Esophagus muscularis mucosa (tissue), 4 donors: ENCODE measurements around the gene COLEC12. TPM values are rescaled to one million over a fixed set of nuclear protein-coding genes. Genes with fewer than 3 reads are reported as not detected.

Experiments used
- DNase-seq: peaks from one replicate; pipeline ENCODE4 v3.0.0-alpha.2; 2017; ENCODE audit errors: extremely low spot score
- H3K27ac ChIP-seq, 4 donors: fragments of 200-600 bp; sonication (generic); replicated peaks in 1 of 4; 1 replicate in 3 of 4; 2 replicates in 1 of 4; pipeline ENCODE4 v1.5.1; 2016 to 2019; ENCODE audit warnings: mild to moderate bottlenecking in 1 of 4
- H3K27me3 ChIP-seq, 4 donors: fragments of 200-600 bp; sonication (generic); one replicate each; pipeline versions ENCODE4 v1.5.1 to v1.6.0; 2016 to 2019
- H3K36me3 ChIP-seq, 4 donors: fragments of 200-600 bp; sonication (generic); one replicate each; pipeline ENCODE4 v1.5.1; 2016 to 2019
- H3K4me1 ChIP-seq, 4 donors: fragments of 200-600 bp; sonication (generic); one replicate each; pipeline ENCODE4 v1.5.1; 2016 to 2019
- H3K4me3 ChIP-seq, 4 donors: fragments of 200-600 bp; sonication (generic); 1 replicate in 2 of 4; 2 replicates in 2 of 4; pipeline ENCODE4 v1.5.1; 2016 to 2019; ENCODE audit warnings: mild to moderate bottlenecking in 4 of 4, moderate library complexity in 1 of 4
- H3K9me3 ChIP-seq, 4 donors: fragments of 200-600 bp; sonication (generic); 1 replicate in 3 of 4; 2 replicates in 1 of 4; pipeline ENCODE4 v1.5.1; 2016 to 2019
- EP300 ChIP-seq: sonication (generic); formaldehyde crosslinking; IDR thresholded peaks from one replicate; pipeline ENCODE4 v1.6.1; 2017; ENCODE audit warnings: antibody characterized with exemption
- POLR2A ChIP-seq: fragments of 450-650 bp; IDR thresholded peaks from one replicate; pipeline ENCODE4 v1.6.1; 2017; ENCODE audit warnings: antibody characterized with exemption, moderate library complexity, mild to moderate bottlenecking, low read depth
- POLR2AphosphoS5 ChIP-seq, 2 donors: sonication (generic); formaldehyde crosslinking; IDR thresholded peaks; one replicate each; pipeline ENCODE4 v1.6.1; 2017; ENCODE audit warnings: antibody characterized with exemption in 2 of 2
- WGBS: methylation state at CpG from one replicate; pipeline ENCODE4 v1.1.5; 2018; 5-methylcytosine and 5-hydroxymethylcytosine counted together
- intact Hi-C: fragments of 100-400 bp; cut with DNase I; formaldehyde crosslinking; loops from one replicate; pipeline ENCODE4 v1.15.1; 2023
- total RNA-seq, 4 donors: library from RNA; depleted of rRNA; stranded (reverse); fragments of >200 nt; gene quantifications; one replicate each; pipeline versions ENCODE4 v1.1.0 to v1.2.1, GENCODE V29; 2016
- TF ChIP-seq, protein P1 (sequence below), 3 experiments: fragments of 200-600 bp in 2 of 3; fragments of 450-650 bp in 1 of 3; sonication (generic) in 2 of 3; IDR thresholded peaks; one replicate each; pipeline ENCODE4 v1.5.1; 2017 to 2019; ENCODE audit warnings: antibody characterized with exemption in 3 of 3, mild to moderate bottlenecking in 2 of 3, moderate library complexity in 1 of 3

Gene COLEC12
- total RNA-seq, 4 donors from 2014 or later: 17.9 to 36.4 (median 23.5) TPM

DNA sequence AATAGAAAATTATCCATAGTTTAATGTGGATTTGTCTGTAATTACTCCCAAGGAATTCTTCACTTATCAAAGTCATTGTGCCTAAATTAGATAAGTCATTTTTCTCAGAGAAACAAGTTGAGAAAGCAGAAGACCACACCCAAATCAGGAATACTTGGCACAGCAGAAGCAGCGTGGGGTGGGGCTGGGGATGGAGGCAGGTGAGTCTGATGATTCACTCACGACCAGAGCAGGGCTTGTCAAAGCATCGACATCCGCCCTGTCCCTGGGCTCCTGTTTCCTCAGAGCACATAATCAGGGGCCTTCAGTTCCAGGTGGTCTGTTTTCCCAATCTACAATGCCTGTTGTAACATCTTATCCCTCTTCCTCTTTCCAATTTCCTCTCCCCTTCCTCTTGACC is 31.5 kb upstream of the COLEC12 start:
- intact Hi-C loops: no loop called here
- no peak for DNase-seq
- H3K27me3 ChIP-seq: no peaks in the 10 kb centered on the region
- H3K36me3 ChIP-seq: no peaks in the 10 kb centered on the region
- no peak overlapping the region for H3K4me3 ChIP-seq
- no peak overlapping the region for H3K27ac ChIP-seq
- TF ChIP-seq EP300 (no peak), POLR2A (no peak), POLR2AphosphoS5 (IDR thresholded peaks at IDR 0.05) (no peak)
- TF ChIP-seq, protein P1, sequence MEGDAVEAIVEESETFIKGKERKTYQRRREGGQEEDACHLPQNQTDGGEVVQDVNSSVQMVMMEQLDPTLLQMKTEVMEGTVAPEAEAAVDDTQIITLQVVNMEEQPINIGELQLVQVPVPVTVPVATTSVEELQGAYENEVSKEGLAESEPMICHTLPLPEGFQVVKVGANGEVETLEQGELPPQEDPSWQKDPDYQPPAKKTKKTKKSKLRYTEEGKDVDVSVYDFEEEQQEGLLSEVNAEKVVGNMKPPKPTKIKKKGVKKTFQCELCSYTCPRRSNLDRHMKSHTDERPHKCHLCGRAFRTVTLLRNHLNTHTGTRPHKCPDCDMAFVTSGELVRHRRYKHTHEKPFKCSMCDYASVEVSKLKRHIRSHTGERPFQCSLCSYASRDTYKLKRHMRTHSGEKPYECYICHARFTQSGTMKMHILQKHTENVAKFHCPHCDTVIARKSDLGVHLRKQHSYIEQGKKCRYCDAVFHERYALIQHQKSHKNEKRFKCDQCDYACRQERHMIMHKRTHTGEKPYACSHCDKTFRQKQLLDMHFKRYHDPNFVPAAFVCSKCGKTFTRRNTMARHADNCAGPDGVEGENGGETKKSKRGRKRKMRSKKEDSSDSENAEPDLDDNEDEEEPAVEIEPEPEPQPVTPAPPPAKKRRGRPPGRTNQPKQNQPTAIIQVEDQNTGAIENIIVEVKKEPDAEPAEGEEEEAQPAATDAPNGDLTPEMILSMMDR (IDR thresholded peaks at IDR 0.05): no peak
- WGBS: 84% methylated on average over 4 of the region's 4 CpGs
- no peaks in the 10 kb centered on the region for H3K4me1 ChIP-seq
- H3K9me3 ChIP-seq: no peaks in the 10 kb centered on the region

DNA sequence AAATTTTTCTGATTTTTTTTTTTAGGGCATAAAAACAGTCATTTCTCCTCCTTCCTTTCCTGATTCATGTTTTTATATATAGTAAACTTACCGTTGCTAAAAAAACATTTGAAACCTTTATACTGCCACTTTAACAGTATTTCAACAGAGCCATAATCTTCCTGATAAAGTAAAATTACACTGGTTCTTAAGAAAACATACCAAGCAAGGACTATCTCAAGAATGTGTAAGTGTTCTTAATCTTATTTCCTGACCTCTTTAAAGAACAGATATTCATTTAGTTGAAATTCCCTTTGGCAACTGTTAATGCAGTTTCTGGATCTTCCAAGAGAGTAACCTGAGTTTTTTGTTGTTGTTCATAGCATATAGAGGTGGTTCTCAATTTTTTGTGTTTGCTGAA is 26.6 kb upstream of the COLEC12 start:
- intact Hi-C loops: loop anchor here (10.0 kb wide), 1 partner anchor 48 kb away; no protein-coding TSS in a partner anchor
- no peaks in the 10 kb centered on the region for H3K9me3 ChIP-seq
- H3K27me3 ChIP-seq: no peaks in the 10 kb centered on the region
- no peak overlapping the region for H3K27ac ChIP-seq
- no peaks in the 10 kb centered on the region for H3K36me3 ChIP-seq
- no peak for TF ChIP-seq POLR2A
- peaks cover 0 to 16% (median 13%) of the 10 kb centered on the region in 4 donors for H3K4me1 ChIP-seq
- 41% methylated on average over 1 of the region's 1 CpG for WGBS
- no peak overlapping the region for H3K4me3 ChIP-seq
- no peak for DNase-seq

DNA sequence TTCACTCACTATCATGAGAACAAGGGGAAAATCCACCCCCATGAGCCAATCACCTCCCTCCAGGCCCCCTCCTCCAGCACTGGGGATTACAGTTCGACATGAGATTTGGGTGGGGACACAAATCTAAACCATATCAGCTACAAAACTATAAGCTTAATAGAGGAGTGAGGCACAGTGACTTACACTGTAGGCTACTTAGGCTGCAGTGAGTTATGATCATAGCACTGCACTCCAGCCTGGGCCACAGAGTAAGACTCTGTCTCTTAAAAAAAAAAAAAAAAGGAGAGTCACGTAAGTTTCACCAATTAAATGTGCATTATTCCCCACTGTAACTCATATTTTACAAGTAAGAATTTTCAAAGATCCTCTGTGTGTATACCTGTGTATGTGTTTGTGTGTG is 26.2 kb upstream of the COLEC12 start:
- Histone ChIP-seq H3K4me1 (peaks cover 0 to 16% (median 13%) of the 10 kb centered on the region in 4 donors), H3K36me3 (no peaks in the 10 kb centered on the region), H3K4me3 (no peak overlapping the region), H3K9me3 (no peaks in the 10 kb centered on the region), H3K27me3 (no peaks in the 10 kb centered on the region), H3K27ac (no peak overlapping the region)
- no peak for DNase-seq
- TF ChIP-seq, protein P1 (IDR thresholded peaks at IDR 0.05): no peak
- no peak for TF ChIP-seq EP300
- TF ChIP-seq POLR2A: no peak
- no peak for TF ChIP-seq POLR2AphosphoS5 (IDR thresholded peaks at IDR 0.05)
- intact Hi-C loops: loop anchor here (10.0 kb wide), 1 partner anchor 48 kb away; no protein-coding TSS in a partner anchor
- 80% methylated on average over 2 of the region's 2 CpGs for WGBS

DNA sequence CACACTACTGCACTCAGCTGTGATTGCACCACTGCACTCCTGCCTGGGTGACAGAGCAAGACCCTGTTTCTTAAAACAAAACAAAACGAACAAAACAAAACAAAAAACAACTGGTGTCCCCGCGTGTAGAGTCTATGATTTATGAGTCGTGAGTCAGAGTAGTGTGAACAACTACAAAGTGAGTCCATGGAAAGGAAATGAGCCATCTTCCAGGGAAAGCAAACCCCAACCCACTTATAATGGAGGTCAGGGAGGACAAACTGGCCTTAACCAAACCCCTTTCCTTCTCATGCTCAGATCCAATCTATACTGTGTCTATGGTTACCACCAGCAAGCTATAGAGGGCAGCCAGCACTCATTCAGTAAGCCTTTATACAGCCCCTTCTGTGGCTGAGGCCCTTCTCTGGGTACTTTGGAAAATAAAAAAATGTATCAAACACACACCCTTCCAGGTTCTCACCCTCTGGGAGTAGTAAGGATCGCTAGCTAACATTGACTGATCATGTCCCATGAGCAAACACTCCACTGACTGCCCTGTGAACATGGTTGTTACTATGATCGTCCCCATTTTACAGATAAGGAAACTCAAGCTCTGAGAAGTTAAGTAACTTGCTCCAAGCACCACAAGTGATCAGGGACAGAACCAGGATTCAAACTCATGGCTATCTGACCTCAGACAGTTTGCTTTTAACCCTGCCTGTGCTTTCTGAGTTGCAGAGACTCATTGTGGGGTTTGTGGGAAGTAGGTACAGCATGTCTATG is 24.7 kb upstream of the COLEC12 start:
- no peak overlapping the region for H3K4me3 ChIP-seq
- H3K9me3 ChIP-seq: no peaks in the 10 kb centered on the region
- WGBS: 81% methylated on average over 6 of the region's 6 CpGs
- no peaks in the 10 kb centered on the region for H3K36me3 ChIP-seq
- intact Hi-C loops: loop anchor here (10.0 kb wide), 1 partner anchor 50 kb away; no protein-coding TSS in a partner anchor
- DNase-seq: no peak
- no peak overlapping the region for H3K27ac ChIP-seq
- no peaks in the 10 kb centered on the region for H3K27me3 ChIP-seq
- TF ChIP-seq POLR2AphosphoS5 (IDR thresholded peaks at IDR 0.05): no peak
- TF ChIP-seq POLR2A: no peak
- TF ChIP-seq, protein P1 (IDR thresholded peaks at IDR 0.05): no peak
- no peak for TF ChIP-seq EP300
- H3K4me1 ChIP-seq: peaks cover 0 to 16% (median 13%) of the 10 kb centered on the region in 4 donors

DNA sequence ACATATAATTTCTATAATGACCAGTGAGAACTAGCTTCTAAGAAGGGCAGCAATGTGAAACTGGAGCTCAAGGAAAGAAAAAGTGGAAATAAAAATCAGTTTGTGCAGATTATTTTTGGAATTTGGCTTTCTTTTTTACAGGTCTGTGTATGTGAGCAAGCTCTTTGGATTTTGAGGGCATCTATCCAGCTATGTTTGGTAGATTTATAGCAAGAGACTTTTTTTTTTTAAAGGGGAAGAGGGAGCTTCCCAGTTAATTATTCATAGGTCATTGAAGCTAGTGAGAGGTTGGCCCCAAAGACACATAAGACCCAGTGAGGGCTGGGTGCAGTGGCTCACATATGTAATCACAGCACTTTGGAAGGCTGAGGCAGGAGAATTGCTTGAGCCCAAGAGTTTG is 24.0 kb upstream of the COLEC12 start:
- intact Hi-C loops: loop anchor here (10.0 kb wide), 1 partner anchor 50 kb away; no protein-coding TSS in a partner anchor
- H3K36me3 ChIP-seq: no peaks in the 10 kb centered on the region
- H3K27me3 ChIP-seq: no peaks in the 10 kb centered on the region
- no peaks in the 10 kb centered on the region for H3K9me3 ChIP-seq
- no peak overlapping the region for H3K4me3 ChIP-seq
- H3K4me1 ChIP-seq: peaks cover under 1 to 19% (median 15%) of the 10 kb centered on the region in 4 donors
- no peak for TF ChIP-seq POLR2A
- TF ChIP-seq POLR2AphosphoS5 (IDR thresholded peaks at IDR 0.05): no peak
- TF ChIP-seq, protein P1 (IDR thresholded peaks at IDR 0.05): no peak
- no peak for TF ChIP-seq EP300
- H3K27ac ChIP-seq: no peak overlapping the region
- no peak for DNase-seq
